ENCODE results near the gene PTPN12. TPM values are rescaled to one million over a fixed set of nuclear protein-coding genes. Genes with fewer than 3 reads are reported as not detected.
"Not testable (repeated sequence)": the region's sequence is repeated elsewhere in the genome, so short reads cannot be mapped to it uniquely, and the experiment has no call there.

PTPN12 gene
- total RNA-seq, 4 donors from 2014 or later: 58.5 to 72.6 (median 71.0) TPM

DNA sequence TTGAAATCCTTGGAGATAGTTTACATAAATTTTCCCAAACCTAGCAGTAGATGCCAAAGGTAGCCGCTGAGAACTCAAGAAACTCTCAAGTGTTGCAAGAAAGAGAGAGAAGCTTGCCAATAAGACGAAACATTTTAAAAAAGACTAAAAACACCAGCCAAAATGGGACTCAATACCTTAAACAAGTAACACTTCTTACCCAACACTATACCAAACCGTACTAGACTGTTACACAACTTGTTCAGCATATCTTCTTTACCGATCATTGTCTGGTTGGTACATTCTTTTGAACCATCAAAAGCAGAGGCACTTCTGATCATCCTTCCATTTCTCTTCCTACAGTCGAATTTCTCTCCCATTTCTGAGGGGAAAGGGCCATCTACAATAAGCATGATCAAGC lies 4.8 kb upstream of the PTPN12 start:
- 75 to 82% methylated on average over 5 of the region's 5 CpGs for WGBS, 2 donors
- Histone ChIP-seq H3K9me3 (no peaks in the 10 kb centered on the region), H3K27me3 (no peaks in the 10 kb centered on the region), H3K27ac (no peak overlapping the region), H3K36me3 (no peaks in the 10 kb centered on the region), H3K4me3 (replicated peaks in 1 of 3) (no peak overlapping the region), H3K4me1 (no peaks in the 10 kb centered on the region)
- no peak for DNase-seq
- intact Hi-C loops (cut with DNase I): loop anchor here (10.0 kb wide), 1 partner anchor 77 kb away; no protein-coding TSS in a partner anchor
- TF ChIP-seq, protein P1, sequence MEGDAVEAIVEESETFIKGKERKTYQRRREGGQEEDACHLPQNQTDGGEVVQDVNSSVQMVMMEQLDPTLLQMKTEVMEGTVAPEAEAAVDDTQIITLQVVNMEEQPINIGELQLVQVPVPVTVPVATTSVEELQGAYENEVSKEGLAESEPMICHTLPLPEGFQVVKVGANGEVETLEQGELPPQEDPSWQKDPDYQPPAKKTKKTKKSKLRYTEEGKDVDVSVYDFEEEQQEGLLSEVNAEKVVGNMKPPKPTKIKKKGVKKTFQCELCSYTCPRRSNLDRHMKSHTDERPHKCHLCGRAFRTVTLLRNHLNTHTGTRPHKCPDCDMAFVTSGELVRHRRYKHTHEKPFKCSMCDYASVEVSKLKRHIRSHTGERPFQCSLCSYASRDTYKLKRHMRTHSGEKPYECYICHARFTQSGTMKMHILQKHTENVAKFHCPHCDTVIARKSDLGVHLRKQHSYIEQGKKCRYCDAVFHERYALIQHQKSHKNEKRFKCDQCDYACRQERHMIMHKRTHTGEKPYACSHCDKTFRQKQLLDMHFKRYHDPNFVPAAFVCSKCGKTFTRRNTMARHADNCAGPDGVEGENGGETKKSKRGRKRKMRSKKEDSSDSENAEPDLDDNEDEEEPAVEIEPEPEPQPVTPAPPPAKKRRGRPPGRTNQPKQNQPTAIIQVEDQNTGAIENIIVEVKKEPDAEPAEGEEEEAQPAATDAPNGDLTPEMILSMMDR (IDR thresholded peaks at IDR 0.05): no peak
- TF ChIP-seq POLR2A (IDR thresholded peaks at IDR 0.05): no peak

DNA sequence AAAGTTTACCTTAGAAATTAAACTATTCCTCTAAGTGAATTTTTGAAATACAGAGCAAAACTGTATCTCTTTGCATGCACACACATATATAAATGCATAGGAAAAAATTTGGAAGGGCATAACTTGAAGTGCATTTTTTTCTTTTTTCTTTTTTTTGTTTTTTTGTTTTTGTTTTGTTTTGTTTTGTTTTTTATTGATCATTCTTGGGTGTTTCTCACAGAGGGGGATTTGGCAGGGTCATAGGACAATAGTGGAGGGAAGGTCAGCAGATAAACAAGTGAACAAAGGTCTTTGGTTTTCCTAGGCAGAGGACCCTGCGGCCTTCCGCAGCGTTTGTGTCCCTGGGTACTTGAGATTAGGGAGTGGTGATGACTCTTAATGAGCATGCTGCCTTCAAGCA lies 4.4 kb upstream of the PTPN12 start:
- not testable (repeated sequence) for H3K4me3 ChIP-seq (replicated peaks in 1 of 3); H3K27ac ChIP-seq; H3K4me1 ChIP-seq; DNase-seq; H3K36me3 ChIP-seq; H3K9me3 ChIP-seq; H3K27me3 ChIP-seq
- WGBS, 2 donors: 66 to 78% methylated on average over 3 of the region's 3 CpGs
- intact Hi-C loops (cut with DNase I): loop anchor here (10.0 kb wide), 1 partner anchor 78 kb away; no protein-coding TSS in a partner anchor

DNA sequence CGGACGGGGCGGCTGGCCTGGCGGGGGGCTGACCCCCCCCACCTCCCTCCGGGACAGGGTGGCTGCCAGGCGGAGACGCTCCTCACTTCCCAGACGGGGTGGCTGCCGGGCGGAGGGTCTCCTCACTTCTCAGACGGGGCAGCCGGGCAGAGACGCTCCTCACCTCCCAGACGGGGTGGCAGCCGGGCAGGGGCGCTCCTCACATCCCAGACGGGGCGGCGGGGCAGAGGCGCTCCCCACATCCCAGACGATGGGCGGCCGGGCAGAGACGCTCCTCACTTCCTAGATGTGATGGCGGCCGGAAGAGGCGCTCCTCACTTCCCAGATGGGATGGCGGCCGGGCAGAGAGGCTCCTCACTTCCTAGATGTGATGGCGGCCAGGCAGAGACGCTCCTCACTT lies 3.0 kb upstream of the PTPN12 start:
- H3K4me3 ChIP-seq (replicated peaks in 1 of 3); H3K4me1 ChIP-seq; H3K36me3 ChIP-seq; H3K27me3 ChIP-seq; H3K27ac ChIP-seq; DNase-seq; H3K9me3 ChIP-seq: not testable (repeated sequence)
- intact Hi-C loops (cut with DNase I): loop anchor here (10.0 kb wide), 1 partner anchor 79 kb away; no protein-coding TSS in a partner anchor
- 97% methylated on average over 13 of the region's 31 CpGs; no CpG with 5 or more reads in 1 of the 2 donors for WGBS, 2 donors

DNA sequence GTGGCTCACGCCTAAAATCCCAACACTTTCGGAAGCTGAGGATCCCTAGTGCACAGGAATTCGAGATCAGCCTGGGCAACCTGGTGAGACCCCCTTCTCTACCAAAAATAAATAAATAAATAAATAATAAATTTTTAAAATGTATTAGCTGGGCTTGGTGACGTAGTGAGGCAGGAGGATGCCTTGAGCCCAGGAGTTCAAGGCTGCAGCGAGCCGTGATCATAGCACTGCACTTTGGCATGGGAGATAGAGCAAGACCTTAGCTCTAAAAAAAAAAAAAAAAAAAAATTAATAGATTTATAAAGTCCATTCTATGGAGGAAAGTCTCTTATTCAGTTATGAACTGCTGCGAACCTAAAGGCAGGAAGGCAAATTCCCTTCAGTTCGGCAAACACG lies 1.1 kb upstream of the PTPN12 start:
- Histone ChIP-seq H3K4me3 (replicated peaks in 1 of 3) (peak overlapping the region; percentile 86 to 98 (median 98)), H3K36me3 (no peaks in the 10 kb centered on the region), H3K27ac (peak overlapping the region; percentile 91 to 100 (median 95)), H3K9me3 (no peaks in the 10 kb centered on the region), H3K27me3 (no peaks in the 10 kb centered on the region), H3K4me1 (peaks cover 5 to 13% of the 10 kb centered on the region in 2 donors)
- no peak for TF ChIP-seq POLR2A (IDR thresholded peaks at IDR 0.05)
- TF ChIP-seq, protein P1 (IDR thresholded peaks at IDR 0.05): no peak
- intact Hi-C loops (cut with DNase I): loop anchor here (10.0 kb wide), 1 partner anchor 81 kb away; no protein-coding TSS in a partner anchor
- 40 to 41% methylated on average over 9 of the region's 9 CpGs for WGBS, 2 donors
- DNase-seq: peak; percentile 6 to 27

DNA sequence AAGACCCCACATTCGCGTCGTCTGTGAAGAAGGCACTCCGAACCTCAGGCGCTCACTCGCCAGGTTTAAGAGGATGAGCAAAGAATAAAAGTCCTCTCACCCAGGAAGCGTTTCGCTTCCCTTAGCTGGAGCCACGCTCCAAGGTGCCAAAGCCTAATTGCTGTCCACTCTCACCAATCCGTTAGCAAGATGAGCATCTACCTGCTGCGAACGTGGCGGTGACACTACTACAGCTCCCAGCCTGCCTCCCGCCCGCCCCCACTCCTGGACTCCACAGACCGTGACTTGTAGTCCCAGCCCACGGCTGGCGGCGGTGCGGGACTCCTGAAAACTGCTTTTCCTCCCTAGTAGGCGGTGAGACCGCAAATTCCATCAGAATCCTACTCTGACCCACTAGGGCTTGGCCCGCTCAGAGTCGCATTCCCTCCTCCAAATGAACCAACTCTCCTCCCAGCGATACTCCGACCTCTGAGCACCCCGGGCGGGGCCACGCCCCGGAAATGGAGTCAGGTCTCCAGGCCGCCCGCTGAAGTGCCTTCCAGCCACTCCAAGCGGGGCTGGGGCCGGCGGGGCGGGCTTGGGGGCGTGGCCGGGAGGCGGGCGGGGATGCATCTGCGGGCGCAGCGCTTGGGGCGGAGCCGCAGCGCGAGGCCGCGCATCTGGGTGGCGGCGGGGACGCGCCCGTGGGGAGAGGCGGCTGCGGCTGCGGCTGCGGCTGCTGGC lies 521 bp upstream of the PTPN12 start:
- TF ChIP-seq POLR2A (IDR thresholded peaks at IDR 0.05): peak; percentile 69 to 97
- TF ChIP-seq, protein P1 (IDR thresholded peaks at IDR 0.05): peak in 1 of 6 experiments; percentile 27
- no peaks in the 10 kb centered on the region for H3K9me3 ChIP-seq
- DNase-seq: peak; percentile 98
- peaks cover 5 to 16% of the 10 kb centered on the region in 2 donors for H3K4me1 ChIP-seq
- peak overlapping the region; percentile 86 to 98 (median 98) for H3K4me3 ChIP-seq (replicated peaks in 1 of 3)
- intact Hi-C loops (cut with DNase I): loop anchor here (10.0 kb wide), 1 partner anchor 82 kb away; no protein-coding TSS in a partner anchor
- H3K36me3 ChIP-seq: no peaks in the 10 kb centered on the region
- peak overlapping the region; percentile 91 to 100 (median 95) for H3K27ac ChIP-seq
- H3K27me3 ChIP-seq: no peaks in the 10 kb centered on the region
- 2% methylated on average over 10 to 13 of the region's 58 CpGs for WGBS, 2 donors

DNA sequence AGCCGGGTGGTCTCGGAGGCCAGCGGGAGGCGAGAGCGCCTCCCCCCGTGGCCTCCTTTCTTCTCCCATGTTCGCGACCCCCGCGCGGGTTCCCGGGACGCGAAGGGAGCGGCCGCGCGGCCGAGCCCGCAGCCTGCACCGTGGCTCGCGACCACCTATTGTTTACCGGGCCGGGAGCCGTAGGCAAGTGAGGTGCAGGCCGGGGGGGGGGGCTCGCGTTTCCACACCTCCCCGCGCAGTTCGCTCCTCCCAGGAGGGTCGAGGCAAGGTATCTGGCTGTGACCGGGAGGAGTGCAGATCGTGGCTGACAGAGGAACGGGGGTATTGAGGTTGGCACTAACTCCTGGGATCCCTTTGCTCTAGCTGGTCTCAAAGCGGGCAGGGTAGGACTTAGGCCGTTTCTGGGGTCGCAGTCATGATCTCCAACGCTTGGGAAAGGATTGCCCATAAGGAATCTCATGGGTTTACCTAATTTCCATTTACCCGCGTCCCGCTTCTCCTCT lies 734 bp downstream of the PTPN12 start:
- WGBS, 2 donors: 0% methylated on average over 6 to 9 of the region's 43 CpGs
- Histone ChIP-seq H3K27me3 (no peaks in the 10 kb centered on the region), H3K4me3 (replicated peaks in 1 of 3) (peak overlapping the region; percentile 83 to 98 (median 94)), H3K27ac (peak overlapping the region; percentile 94 to 100 (median 95)), H3K4me1 (peaks cover 9 to 23% of the 10 kb centered on the region in 2 donors), H3K9me3 (no peaks in the 10 kb centered on the region), H3K36me3 (no peaks in the 10 kb centered on the region)
- peak; percentile 46 to 59 for DNase-seq
- peak in 1 of 2 donors; percentile 39 for TF ChIP-seq POLR2A (IDR thresholded peaks at IDR 0.05)
- TF ChIP-seq, protein P1 (IDR thresholded peaks at IDR 0.05): no peak
- intact Hi-C loops (cut with DNase I): loop anchor here (10.0 kb wide), 1 partner anchor 83 kb away; no protein-coding TSS in a partner anchor
